Activated CD8-positive, alpha-beta memory T cell treated with anti-CD3 and anti-CD28 coated beads, Interleukin-2, amount 50 U/mL, for 24 hours (primary cell): ENCODE data around the gene RGMA.
"Not testable (repeated sequence)": the region's sequence is repeated elsewhere in the genome, so short reads cannot be mapped to it uniquely, and the experiment has no call there.

ENCODE experiments used
- DNase-seq: peaks from one replicate; pipeline ENCODE4 v3.0.0-alpha.2; 2020; ENCODE audit errors: extremely low read depth

The RGMA gene

GRCh38 chr15:93048426-93048721 is 40.6 kb downstream of the RGMA start:
- no peak for DNase-seq

GRCh38 chr15:93047621-93048425 is 41.2 kb downstream of the RGMA start:
- no peak for DNase-seq

- DNase-seq, result no peak
Measured at GRCh38 chr15:93046721-93047120, 42.3 kb downstream of the RGMA start.

GRCh38 chr15:93046120-93046519 is 42.9 kb downstream of the RGMA start:
- DNase-seq, result no peak

- no peak for DNase-seq
Measured at GRCh38 chr15:93045191-93045785, 43.7 kb downstream of the RGMA start.

- no peak for DNase-seq
Measured at GRCh38 chr15:93044301-93045190, 44.5 kb downstream of the RGMA start.

- no peak for DNase-seq
Measured at GRCh38 chr15:93043621-93044300, 45.2 kb downstream of the RGMA start.

- no peak for DNase-seq
Measured at GRCh38 chr15:93042691-93043378, 46.2 kb downstream of the RGMA start.

GRCh38 chr15:93042211-93042610 is 46.8 kb downstream of the RGMA start:
- no peak for DNase-seq

- DNase-seq, result no peak
Measured at GRCh38 chr15:93041159-93041547, 47.9 kb downstream of the RGMA start.

- no peak for DNase-seq
Measured at GRCh38 chr15:93040288-93041158, 48.5 kb downstream of the RGMA start.

GRCh38 chr15:93039562-93040287 is 49.3 kb downstream of the RGMA start:
- not testable (repeated sequence) for DNase-seq

GRCh38 chr15:93037820-93038705 is 50.9 kb downstream of the RGMA start:
- no peak for DNase-seq

GRCh38 chr15:93036951-93037819 is 51.8 kb downstream of the RGMA start:
- DNase-seq, result no peak

GRCh38 chr15:93035953-93036810 is 52.8 kb downstream of the RGMA start:
- no peak for DNase-seq

GRCh38 chr15:93035092-93035915 is 53.7 kb downstream of the RGMA start:
- DNase-seq, result no peak
